ENCODE data around the gene IRF2BP2.

The IRF2BP2 gene

GRCh38 chr1:234601301-234602017 is 8.5 kb downstream of the IRF2BP2 start (continued):
- TF ChIP-seq ZNF549 (tag by site-specific recombination; IDR thresholded peaks at IDR 0.05), result no peak
- peak; percentile 71; the same call in 1 of the 2 replicates for TF ChIP-seq ATF2 (tag by site-specific recombination; IDR thresholded peaks at IDR 0.05; ENCODE audit: low read depth)
- TF ChIP-seq SP2 (tag by site-specific recombination; IDR thresholded peaks at IDR 0.05), result no peak
- no peak for TF ChIP-seq ELK4 (IDR thresholded peaks at IDR 0.05; ENCODE audit: borderline replicate concordance, low read depth, low read length)
- no peak for TF ChIP-seq ZNF391 (tag by site-specific recombination; IDR thresholded peaks at IDR 0.05; ENCODE audit: borderline replicate concordance, low read depth)
- TF ChIP-seq ZBTB17 (tag by site-specific recombination; IDR thresholded peaks at IDR 0.05), result peak; percentile 51
- TF ChIP-seq ZNF776 (tag by site-specific recombination; IDR thresholded peaks at IDR 0.05; ENCODE audit: borderline replicate concordance), result no peak
- no peak for TF ChIP-seq ZBTB6 (tag by site-specific recombination; IDR thresholded peaks at IDR 0.05)
- TF ChIP-seq SALL2 (tag by site-specific recombination; IDR thresholded peaks at IDR 0.05; ENCODE audit: borderline replicate concordance), result no peak
- no peak for TF ChIP-seq ZNF24 (tag by site-specific recombination; IDR thresholded peaks at IDR 0.05)
- 0 out of 2 replicates have a peak, but pooled peaks have one; percentile 22 for TF ChIP-seq KLF8 (tag by site-specific recombination; IDR thresholded peaks at IDR 0.05)
- 0 out of 2 replicates have a peak, but pooled peaks have one; percentile 14 for TF ChIP-seq ZNF2 (tag by site-specific recombination; IDR thresholded peaks at IDR 0.05)
- TF ChIP-seq ZNF23 (tag by site-specific recombination; IDR thresholded peaks at IDR 0.05; ENCODE audit: borderline replicate concordance), result no peak
- TF ChIP-seq ZSCAN18 (tag by site-specific recombination; IDR thresholded peaks at IDR 0.05), result no peak
- TF ChIP-seq KLF10 (tag by site-specific recombination; IDR thresholded peaks at IDR 0.05), result peak; percentile 28; the same call in 1 of the 2 replicates
- TF ChIP-seq ZNF211 (tag by site-specific recombination; IDR thresholded peaks at IDR 0.05; ENCODE audit: low read depth), result no peak
- no peak for TF ChIP-seq GLIS1 (tag by site-specific recombination; IDR thresholded peaks at IDR 0.05)
- no peak for TF ChIP-seq PRDM2 (tag by site-specific recombination; IDR thresholded peaks at IDR 0.05; ENCODE audit: borderline replicate concordance)
- TF ChIP-seq GLI4 (tag by site-specific recombination; IDR thresholded peaks at IDR 0.05), result no peak
- no peak for TF ChIP-seq ZNF311 (tag by site-specific recombination; IDR thresholded peaks at IDR 0.05; ENCODE audit: borderline replicate concordance)
- no peak for TF ChIP-seq ZNF658 (tag by site-specific recombination; IDR thresholded peaks at IDR 0.05)
- TF ChIP-seq ZBTB8A (tag by site-specific recombination; IDR thresholded peaks at IDR 0.05), result peak; percentile 16; the same call in 1 of the 2 replicates
- TF ChIP-seq BCL11A (tag by site-specific recombination; IDR thresholded peaks at IDR 0.05; ENCODE audit: low read depth), result no peak
- no peak for TF ChIP-seq ZNF114 (tag by site-specific recombination; IDR thresholded peaks at IDR 0.05)
- TF ChIP-seq ZNF621 (tag by site-specific recombination; IDR thresholded peaks at IDR 0.05), result no peak
- TF ChIP-seq ZXDB (tag by site-specific recombination; IDR thresholded peaks at IDR 0.05), result 0 out of 2 replicates have a peak, but pooled peaks have one; percentile 18
- TF ChIP-seq ZNF571 (tag by site-specific recombination; IDR thresholded peaks at IDR 0.05), result no peak
- TF ChIP-seq ZFP37 (tag by site-specific recombination; IDR thresholded peaks at IDR 0.05), result 0 out of 2 replicates have a peak, but pooled peaks have one; percentile 33
- TF ChIP-seq KLF7 (tag by site-specific recombination; IDR thresholded peaks at IDR 0.05; ENCODE audit: borderline replicate concordance), result no peak
- TF ChIP-seq MYNN (tag by site-specific recombination; IDR thresholded peaks at IDR 0.05; ENCODE audit: borderline replicate concordance), result no peak

Measured in HEK293 (cell line).